ENCODE measurements around the gene VPS51.

VPS51 gene

GRCh38 chr11:65128182-65129145 lies 32.5 kb downstream of the VPS51 start:
- Histone ChIP-seq H3K4me1 (ENCODE audit: insufficient read depth, insufficient read length) (peaks cover 16% of the 10 kb centered on the region), H3K9ac (ENCODE audit: insufficient read length, low read depth) (no peak overlapping the region), H3K4me3 (ENCODE audit: insufficient read length, low read depth) (no peak overlapping the region), H3K9me3 (ENCODE audit: insufficient read depth, low read length) (no peaks in the 10 kb centered on the region), H3K27me3 (ENCODE audit: insufficient read depth, insufficient read length) (no peaks in the 10 kb centered on the region), H3K36me3 (ENCODE audit: insufficient read depth, insufficient read length, low read length) (peaks cover 91% of the 10 kb centered on the region)
- DNase-seq (ENCODE audit: low read depth, low spot score): no peak
- TF ChIP-seq YY1 (IDR thresholded peaks at IDR 0.05; ENCODE audit: insufficient read depth, insufficient read length): no peak

- H3K9ac ChIP-seq (ENCODE audit: insufficient read length, low read depth): no peak overlapping the region
- TF ChIP-seq YY1 (IDR thresholded peaks at IDR 0.05; ENCODE audit: insufficient read depth, insufficient read length) (no peak), ZNF274 (IDR thresholded peaks at IDR 0.05; ENCODE audit: low read depth, low read length) (no peak), SUZ12 (IDR thresholded peaks at IDR 0.05; ENCODE audit: extremely low read depth, insufficient read depth, insufficient read length) (no peak)
- no peaks in the 10 kb centered on the region for H3K27me3 ChIP-seq (ENCODE audit: insufficient read depth, insufficient read length)
- H3K4me3 ChIP-seq (ENCODE audit: insufficient read length, low read depth): no peak overlapping the region
- H3K4me1 ChIP-seq (ENCODE audit: insufficient read depth, insufficient read length): peaks cover 18% of the 10 kb centered on the region
- no peaks in the 10 kb centered on the region for H3K9me3 ChIP-seq (ENCODE audit: insufficient read depth, low read length)
- peaks cover 82% of the 10 kb centered on the region for H3K36me3 ChIP-seq (ENCODE audit: insufficient read depth, insufficient read length, low read length)
- no peak for DNase-seq (ENCODE audit: low read depth, low spot score)
Observed at GRCh38 chr11:65129649-65130441, 33.8 kb downstream of the VPS51 start.

GRCh38 chr11:65130631-65131416 lies 34.8 kb downstream of the VPS51 start:
- Histone ChIP-seq H3K4me3 (ENCODE audit: insufficient read length, low read depth) (no peak overlapping the region), H3K36me3 (ENCODE audit: insufficient read depth, insufficient read length, low read length) (peaks cover 72% of the 10 kb centered on the region), H3K4me1 (ENCODE audit: insufficient read depth, insufficient read length) (peaks cover 18% of the 10 kb centered on the region), H3K27me3 (ENCODE audit: insufficient read depth, insufficient read length) (no peaks in the 10 kb centered on the region), H3K9ac (ENCODE audit: insufficient read length, low read depth) (no peak overlapping the region), H3K9me3 (ENCODE audit: insufficient read depth, low read length) (no peaks in the 10 kb centered on the region)
- DNase-seq (ENCODE audit: low read depth, low spot score): no peak
- TF ChIP-seq ZNF274 (IDR thresholded peaks at IDR 0.05; ENCODE audit: low read depth, low read length): no peak
- no peak for TF ChIP-seq SUZ12 (IDR thresholded peaks at IDR 0.05; ENCODE audit: extremely low read depth, insufficient read depth, insufficient read length)
- TF ChIP-seq YY1 (IDR thresholded peaks at IDR 0.05; ENCODE audit: insufficient read depth, insufficient read length): no peak

GRCh38 chr11:65131417-65131776 lies 35.4 kb downstream of the VPS51 start:
- no peak overlapping the region for H3K4me3 ChIP-seq (ENCODE audit: insufficient read length, low read depth)
- H3K36me3 ChIP-seq (ENCODE audit: insufficient read depth, insufficient read length, low read length): peaks cover 66% of the 10 kb centered on the region
- no peak overlapping the region for H3K9ac ChIP-seq (ENCODE audit: insufficient read length, low read depth)
- DNase-seq (ENCODE audit: low read depth, low spot score): no peak
- H3K9me3 ChIP-seq (ENCODE audit: insufficient read depth, low read length): no peaks in the 10 kb centered on the region
- TF ChIP-seq ZNF274 (IDR thresholded peaks at IDR 0.05; ENCODE audit: low read depth, low read length) (no peak), SUZ12 (IDR thresholded peaks at IDR 0.05; ENCODE audit: extremely low read depth, insufficient read depth, insufficient read length) (no peak), YY1 (IDR thresholded peaks at IDR 0.05; ENCODE audit: insufficient read depth, insufficient read length) (no peak)
- peaks cover 17% of the 10 kb centered on the region for H3K4me1 ChIP-seq (ENCODE audit: insufficient read depth, insufficient read length)
- no peaks in the 10 kb centered on the region for H3K27me3 ChIP-seq (ENCODE audit: insufficient read depth, insufficient read length)

GRCh38 chr11:65131895-65132237 lies 35.9 kb downstream of the VPS51 start:
- TF ChIP-seq ZNF274 (IDR thresholded peaks at IDR 0.05; ENCODE audit: low read depth, low read length) (no peak), SUZ12 (IDR thresholded peaks at IDR 0.05; ENCODE audit: extremely low read depth, insufficient read depth, insufficient read length) (no peak), YY1 (IDR thresholded peaks at IDR 0.05; ENCODE audit: insufficient read depth, insufficient read length) (no peak)
- no peaks in the 10 kb centered on the region for H3K27me3 ChIP-seq (ENCODE audit: insufficient read depth, insufficient read length)
- no peaks in the 10 kb centered on the region for H3K9me3 ChIP-seq (ENCODE audit: insufficient read depth, low read length)
- DNase-seq (ENCODE audit: low read depth, low spot score): no peak
- no peak overlapping the region for H3K9ac ChIP-seq (ENCODE audit: insufficient read length, low read depth)
- peaks cover 62% of the 10 kb centered on the region for H3K36me3 ChIP-seq (ENCODE audit: insufficient read depth, insufficient read length, low read length)
- peaks cover 14% of the 10 kb centered on the region for H3K4me1 ChIP-seq (ENCODE audit: insufficient read depth, insufficient read length)
- H3K4me3 ChIP-seq (ENCODE audit: insufficient read length, low read depth): no peak overlapping the region

GRCh38 chr11:65132238-65132987 lies 36.4 kb downstream of the VPS51 start:
- Histone ChIP-seq H3K9ac (ENCODE audit: insufficient read length, low read depth) (no peak overlapping the region), H3K4me1 (ENCODE audit: insufficient read depth, insufficient read length) (peaks cover 14% of the 10 kb centered on the region), H3K9me3 (ENCODE audit: insufficient read depth, low read length) (no peaks in the 10 kb centered on the region), H3K4me3 (ENCODE audit: insufficient read length, low read depth) (no peak overlapping the region), H3K27me3 (ENCODE audit: insufficient read depth, insufficient read length) (no peaks in the 10 kb centered on the region), H3K36me3 (ENCODE audit: insufficient read depth, insufficient read length, low read length) (peaks cover 56% of the 10 kb centered on the region)
- DNase-seq (ENCODE audit: low read depth, low spot score): no peak
- TF ChIP-seq SUZ12 (IDR thresholded peaks at IDR 0.05; ENCODE audit: extremely low read depth, insufficient read depth, insufficient read length) (no peak), ZNF274 (IDR thresholded peaks at IDR 0.05; ENCODE audit: low read depth, low read length) (no peak), YY1 (IDR thresholded peaks at IDR 0.05; ENCODE audit: insufficient read depth, insufficient read length) (no peak)

Data from NT2/D1 (cell line).